Prostate gland (tissue), 2 donors: ENCODE results near the gene INSRR. TPM values are rescaled to one million over a fixed set of nuclear protein-coding genes. Genes with fewer than 3 reads are reported as not detected.

Experiments used
- DNase-seq: peaks from one replicate; pipeline ENCODE4 v3.0.0-alpha.2; 2019; ENCODE audit warnings: low spot score
- H3K27ac ChIP-seq, 2 donors: fragments of 200-600 bp; sonication (generic); 2 replicates each; pipeline ENCODE4 v1.5.1; 2017 to 2019
- H3K27me3 ChIP-seq: fragments of 200-600 bp; sonication (generic); replicated peaks from 2 replicates; pipeline ENCODE4 v1.5.1; 2019; ENCODE audit not compliant: insufficient read depth
- H3K36me3 ChIP-seq, 2 donors: fragments of 200-600 bp; sonication (generic); 1 replicate in 1 of 2; 2 replicates in 1 of 2; pipeline versions ENCODE4 v1.5.1 to v1.8.1; 2017 to 2019
- H3K4me1 ChIP-seq: fragments of 200-600 bp; sonication (generic); replicated peaks from 2 replicates; pipeline ENCODE4 v1.5.1; 2019
- H3K4me3 ChIP-seq, 2 donors: fragments of 200-600 bp; sonication (generic); 2 replicates each; pipeline ENCODE4 v1.5.1; 2017 to 2019
- H3K9me3 ChIP-seq: fragments of 200-600 bp; sonication (generic); 2 replicates; pipeline ENCODE4 v1.5.1; 2017
- CTCF ChIP-seq, 4 experiments: fragments of 200-600 bp in 2 of 4; fragments of 450-650 bp in 2 of 4; sonication (generic) in 2 of 4; IDR thresholded peaks; 1 replicate in 3 of 4; 2 replicates in 1 of 4; pipeline ENCODE4 v1.5.1; 2016 to 2019; ENCODE audit warnings: antibody characterized with exemption in 4 of 4, mild to moderate bottlenecking in 2 of 4, moderate library complexity in 2 of 4
- POLR2A ChIP-seq: fragments of 450-650 bp; IDR thresholded peaks from one replicate; pipeline ENCODE4 v1.6.1; 2016; ENCODE audit warnings: antibody characterized with exemption, mild to moderate bottlenecking
- POLR2AphosphoS5 ChIP-seq: sonication (generic); formaldehyde crosslinking; IDR thresholded peaks from one replicate; pipeline ENCODE4 v1.6.1; 2017; ENCODE audit warnings: antibody characterized with exemption
- WGBS: methylation state at CpG from one replicate; pipeline ENCODE4 v1.1.5; 2018; 5-methylcytosine and 5-hydroxymethylcytosine counted together
- intact Hi-C: fragments of 100-400 bp; cut with DNase I; formaldehyde crosslinking; loops from one replicate; pipeline ENCODE4 v1.14.2; 2022
- total RNA-seq, 2 donors: library from RNA; depleted of rRNA; stranded (reverse); fragments of >200 nt; gene quantifications; one replicate each; pipeline ENCODE4 v1.1.0, GENCODE V29; 2016

Gene INSRR
- total RNA-seq, 2 donors from 2014 or later: 0.18 to 3.0 TPM

GRCh38 chr1:156813750-156814570 is 45.0 kb downstream of the INSRR start:
- TF ChIP-seq CTCF (IDR thresholded peaks at IDR 0.05) (peak; percentile 18 to 70 (median 50)), POLR2A (no peak), POLR2AphosphoS5 (no peak)
- Histone ChIP-seq H3K4me3 (peak overlapping the region; percentile 18 to 35), H3K36me3 (no peaks in the 10 kb centered on the region), H3K9me3 (no peaks in the 10 kb centered on the region), H3K27me3 (no peaks in the 10 kb centered on the region), H3K27ac (no peak overlapping the region), H3K4me1 (peaks cover 5% of the 10 kb centered on the region)
- WGBS: 15% methylated on average over 47 of the region's 60 CpGs
- peak; percentile 36 for DNase-seq
- intact Hi-C loops: no loop called here

GRCh38 chr1:156813298-156813697 is 45.6 kb downstream of the INSRR start:
- intact Hi-C loops: no loop called here
- peaks cover 5% of the 10 kb centered on the region for H3K4me1 ChIP-seq
- DNase-seq: no peak
- no peaks in the 10 kb centered on the region for H3K9me3 ChIP-seq
- TF ChIP-seq CTCF (IDR thresholded peaks at IDR 0.05): no peak
- no peak for TF ChIP-seq POLR2A
- no peak for TF ChIP-seq POLR2AphosphoS5
- H3K36me3 ChIP-seq: no peaks in the 10 kb centered on the region
- H3K27me3 ChIP-seq: no peaks in the 10 kb centered on the region
- H3K27ac ChIP-seq: no peak overlapping the region
- peak overlapping the region; percentile 18 to 35 for H3K4me3 ChIP-seq
- 61% methylated on average over 10 of the region's 10 CpGs for WGBS

- 95% methylated on average over 10 of the region's 10 CpGs for WGBS
- TF ChIP-seq POLR2AphosphoS5 (no peak), CTCF (IDR thresholded peaks at IDR 0.05) (no peak), POLR2A (no peak)
- Histone ChIP-seq H3K36me3 (no peaks in the 10 kb centered on the region), H3K4me1 (peaks cover 5% of the 10 kb centered on the region), H3K27ac (no peak overlapping the region), H3K27me3 (no peaks in the 10 kb centered on the region), H3K9me3 (no peaks in the 10 kb centered on the region), H3K4me3 (no peak overlapping the region)
- no peak for DNase-seq
- intact Hi-C loops: no loop called here
These were observed 46.5 kb downstream of the INSRR start for GRCh38 chr1:156812293-156812990.

- no peak overlapping the region for H3K27ac ChIP-seq
- no peak for TF ChIP-seq CTCF (IDR thresholded peaks at IDR 0.05)
- no peak for TF ChIP-seq POLR2A
- no peak for TF ChIP-seq POLR2AphosphoS5
- no peaks in the 10 kb centered on the region for H3K9me3 ChIP-seq
- DNase-seq: no peak
- intact Hi-C loops: no loop called here
- no peaks in the 10 kb centered on the region for H3K36me3 ChIP-seq
- H3K4me3 ChIP-seq: no peak overlapping the region
- peaks cover 5% of the 10 kb centered on the region for H3K4me1 ChIP-seq
- no peaks in the 10 kb centered on the region for H3K27me3 ChIP-seq
- WGBS: 64% methylated on average over 4 of the region's 4 CpGs
These were observed 47.7 kb downstream of the INSRR start for GRCh38 chr1:156811168-156811567.
